ENCODE data around the gene HCST. TPM values are rescaled to one million over a fixed set of nuclear protein-coding genes. Genes with fewer than 3 reads are reported as not detected.
"Not testable (repeated sequence)": the region's sequence is repeated elsewhere in the genome, so short reads cannot be mapped to it uniquely, and the experiment has no call there.

The HCST gene
- polyA plus RNA-seq, 10 donors = 3.7 to 11.6 (median 5.3) TPM

DNA sequence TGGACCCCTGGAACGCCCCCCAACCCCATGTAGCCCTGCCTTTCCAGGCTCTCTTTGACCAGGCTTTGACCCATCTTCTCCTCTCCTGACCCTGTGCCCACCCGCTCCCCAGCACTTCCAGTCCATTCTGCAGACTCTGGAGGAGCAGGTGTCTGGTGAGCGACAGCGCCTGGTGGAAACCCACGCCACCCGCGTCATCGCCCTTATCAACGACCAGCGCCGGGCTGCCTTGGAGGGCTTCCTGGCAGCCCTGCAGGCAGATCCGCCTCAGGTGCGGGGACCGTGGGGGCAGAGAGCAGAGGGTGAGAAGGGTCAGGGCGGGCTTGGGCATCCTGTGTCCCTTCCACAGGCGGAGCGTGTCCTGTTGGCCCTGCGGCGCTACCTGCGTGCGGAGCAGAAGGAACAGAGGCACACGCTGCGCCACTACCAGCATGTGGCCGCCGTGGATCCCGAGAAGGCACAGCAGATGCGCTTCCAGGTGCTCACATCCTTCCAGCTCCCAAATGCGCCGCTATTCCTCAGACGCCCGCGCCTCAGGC lies 27.9 kb upstream of the HCST start:
- no peak for DNase-seq

DNA sequence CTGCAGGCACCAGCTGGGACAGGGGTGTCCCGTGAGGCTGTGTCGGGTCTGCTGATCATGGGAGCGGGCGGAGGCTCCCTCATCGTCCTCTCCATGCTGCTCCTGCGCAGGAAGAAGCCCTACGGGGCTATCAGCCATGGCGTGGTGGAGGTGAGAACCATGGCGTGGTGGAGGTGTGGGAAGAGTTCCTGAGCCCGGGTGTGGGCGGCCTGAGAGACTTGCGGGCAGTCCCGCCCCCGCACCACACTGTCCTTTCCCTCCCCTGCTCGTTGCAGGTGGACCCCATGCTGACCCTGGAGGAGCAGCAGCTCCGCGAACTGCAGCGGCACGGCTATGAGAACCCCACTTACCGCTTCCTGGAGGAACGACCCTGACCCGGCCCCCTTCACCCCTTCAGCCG lies 23.3 kb upstream of the HCST start:
- DNase-seq = no peak

DNA sequence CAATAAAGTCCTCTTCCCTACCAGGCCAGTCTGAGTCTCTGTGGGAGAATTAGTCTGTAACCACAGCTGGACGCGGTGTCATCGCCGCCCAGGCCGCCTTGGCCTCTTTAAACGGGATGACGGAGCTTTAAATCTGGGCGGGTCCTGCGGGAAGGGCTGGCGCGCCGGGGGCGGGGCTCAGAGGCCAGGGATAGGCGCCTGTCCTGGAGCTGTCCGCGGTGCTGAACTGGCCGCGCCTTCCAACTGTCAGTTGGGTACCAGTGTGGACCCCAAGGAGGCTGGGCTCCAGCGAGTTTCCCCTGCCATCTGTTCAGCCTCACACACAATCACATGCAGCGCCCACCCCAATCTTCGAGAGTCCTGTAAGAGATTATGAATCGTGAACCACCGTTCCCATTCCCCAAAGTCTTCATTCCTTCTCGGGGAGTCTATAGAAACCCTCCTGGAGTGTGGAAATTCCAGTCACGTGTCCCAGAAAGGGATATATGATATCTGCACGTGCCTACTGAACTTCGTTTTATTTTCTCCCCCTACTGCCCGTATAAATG lies 22.5 kb upstream of the HCST start:
- peak; percentile 77 to 93 (median 89) for DNase-seq

DNA sequence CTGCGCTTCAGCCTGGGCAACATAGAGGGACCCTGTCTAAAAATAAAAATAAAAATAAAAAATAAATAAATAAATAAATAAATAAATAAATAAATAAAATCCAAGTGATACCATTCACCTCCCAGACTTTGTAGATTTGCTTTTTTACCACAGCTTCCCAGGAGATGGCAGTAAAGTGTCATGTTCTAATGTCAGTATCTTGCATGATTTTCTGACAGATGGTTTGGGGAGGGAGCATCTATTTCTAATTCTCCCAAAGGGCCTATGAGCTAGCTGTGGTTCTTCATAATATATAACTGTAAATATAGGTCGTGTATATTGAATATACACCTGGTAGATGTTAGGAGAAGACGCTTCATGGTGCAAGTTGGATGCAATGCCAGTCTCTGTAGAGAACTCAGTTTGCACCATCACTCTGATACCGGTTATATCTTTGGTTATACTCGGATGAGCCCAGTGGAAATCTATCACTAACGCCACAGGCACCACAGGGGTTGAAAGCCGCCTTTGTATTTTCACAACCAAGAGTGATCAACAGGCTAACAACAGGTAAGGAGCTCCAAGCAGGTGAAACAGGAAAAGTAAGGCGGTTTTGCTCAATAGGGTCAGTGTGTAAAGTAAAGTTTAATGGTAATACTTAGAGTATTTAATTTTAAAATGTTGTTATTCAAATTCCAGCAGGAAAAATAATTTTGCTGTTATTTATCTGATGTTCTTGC lies 20.1 kb upstream of the HCST start:
- peak; percentile 76 to 89 (median 80) for DNase-seq

DNA sequence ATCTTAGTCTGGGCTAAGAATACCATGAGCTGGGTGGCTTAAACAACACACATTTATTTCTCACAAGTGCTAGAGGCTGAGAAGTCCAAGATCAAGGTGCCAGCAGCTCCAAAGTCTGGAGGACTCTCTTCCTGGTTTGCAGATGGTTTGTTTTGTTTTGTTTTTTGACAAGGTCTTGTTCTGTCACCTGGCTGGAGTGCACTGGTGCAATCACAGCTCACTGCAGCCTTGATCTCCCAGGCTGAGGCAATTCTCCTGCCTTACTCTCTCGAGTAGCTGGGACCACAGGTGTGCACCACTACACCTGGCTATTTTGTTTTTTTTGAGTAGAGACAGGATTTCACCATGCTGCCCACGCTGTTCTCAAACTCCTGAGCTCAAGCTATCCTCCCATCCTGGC lies 18.4 kb upstream of the HCST start:
- DNase-seq = no peak

DNA sequence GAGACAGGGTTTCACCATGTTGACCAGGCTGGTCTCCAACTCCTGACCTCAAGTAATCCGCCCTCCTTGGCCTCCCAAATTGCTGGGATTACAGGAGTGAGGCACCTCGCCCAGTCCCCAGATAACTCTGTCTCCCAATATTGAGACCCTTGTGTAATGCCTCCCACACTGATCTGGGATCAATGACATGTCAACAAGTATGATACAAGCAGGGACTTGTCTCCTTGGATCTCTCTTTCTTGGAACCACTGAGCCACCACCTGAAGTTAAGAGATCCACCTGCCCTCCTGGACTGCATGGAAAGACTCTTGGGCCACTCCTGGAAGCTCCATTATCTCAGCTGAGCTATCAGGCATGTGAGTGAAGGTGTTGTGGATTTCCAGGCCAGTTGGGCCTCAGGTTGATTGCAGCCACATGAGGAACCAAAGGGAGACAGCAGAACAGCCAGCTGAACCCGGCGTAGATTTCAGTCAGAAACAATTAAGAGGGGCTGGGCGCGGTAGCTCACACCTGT lies 17.0 kb upstream of the HCST start:
- DNase-seq = no peak

DNA sequence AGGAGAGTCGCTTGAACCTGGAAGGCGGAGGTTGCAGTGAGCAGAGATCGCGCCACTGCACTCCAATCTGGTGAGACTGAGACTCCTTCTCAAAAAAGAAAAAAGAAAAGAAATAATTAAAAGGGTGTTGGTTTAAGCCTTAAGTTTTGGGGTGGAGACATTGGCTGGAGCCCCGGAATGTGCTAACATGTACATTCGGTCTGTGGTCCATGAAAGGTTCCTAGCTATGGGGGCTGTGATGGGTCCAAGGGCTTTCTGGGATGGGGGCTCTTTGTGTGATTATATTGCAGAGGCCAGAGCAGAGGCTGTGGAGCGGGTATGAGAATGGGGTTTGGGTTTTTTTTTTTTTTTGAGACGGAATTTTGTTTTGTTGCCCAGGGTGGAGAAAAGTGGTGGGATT lies 16.4 kb upstream of the HCST start:
- no peak for DNase-seq

DNA sequence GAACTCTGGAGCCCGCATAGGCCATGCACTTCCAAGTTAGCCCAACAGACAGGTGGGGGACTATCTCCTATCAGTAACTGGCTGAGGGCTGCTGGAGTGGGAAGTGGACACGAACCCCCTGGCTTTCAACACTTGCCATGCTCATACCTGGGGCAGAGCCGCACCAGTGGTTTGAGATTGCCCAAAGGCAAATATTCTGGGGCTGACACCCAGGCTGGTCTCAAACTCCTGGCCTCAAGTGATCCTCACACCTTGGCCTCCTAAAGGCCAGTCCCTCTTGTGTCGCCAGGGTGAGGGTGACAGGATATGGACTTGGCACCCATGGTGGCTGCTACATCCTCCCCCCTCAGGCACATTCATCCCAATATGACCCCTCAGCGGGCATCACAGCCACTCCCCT lies 15.1 kb upstream of the HCST start:
- no peak for DNase-seq

DNA sequence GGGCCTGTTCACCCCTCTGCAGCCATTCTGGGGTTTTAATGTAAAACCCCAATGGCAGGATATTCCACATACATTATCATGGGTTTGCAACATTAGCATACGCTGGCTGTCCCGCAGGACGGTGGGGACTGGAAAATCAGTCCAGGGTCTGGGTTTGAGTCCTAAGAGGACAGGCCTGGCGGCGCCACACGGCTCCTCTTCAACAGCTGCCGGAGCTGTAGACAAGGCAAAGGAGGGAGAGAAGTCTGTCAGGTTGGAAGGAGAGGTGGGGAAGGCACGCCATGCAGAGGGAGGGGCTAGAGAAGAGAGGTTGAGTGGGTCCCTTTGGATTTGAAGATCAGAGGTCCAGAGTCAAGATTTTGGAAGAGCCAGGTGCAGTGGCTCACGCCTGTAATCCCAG lies 13.9 kb upstream of the HCST start:
- DNase-seq = no peak

DNA sequence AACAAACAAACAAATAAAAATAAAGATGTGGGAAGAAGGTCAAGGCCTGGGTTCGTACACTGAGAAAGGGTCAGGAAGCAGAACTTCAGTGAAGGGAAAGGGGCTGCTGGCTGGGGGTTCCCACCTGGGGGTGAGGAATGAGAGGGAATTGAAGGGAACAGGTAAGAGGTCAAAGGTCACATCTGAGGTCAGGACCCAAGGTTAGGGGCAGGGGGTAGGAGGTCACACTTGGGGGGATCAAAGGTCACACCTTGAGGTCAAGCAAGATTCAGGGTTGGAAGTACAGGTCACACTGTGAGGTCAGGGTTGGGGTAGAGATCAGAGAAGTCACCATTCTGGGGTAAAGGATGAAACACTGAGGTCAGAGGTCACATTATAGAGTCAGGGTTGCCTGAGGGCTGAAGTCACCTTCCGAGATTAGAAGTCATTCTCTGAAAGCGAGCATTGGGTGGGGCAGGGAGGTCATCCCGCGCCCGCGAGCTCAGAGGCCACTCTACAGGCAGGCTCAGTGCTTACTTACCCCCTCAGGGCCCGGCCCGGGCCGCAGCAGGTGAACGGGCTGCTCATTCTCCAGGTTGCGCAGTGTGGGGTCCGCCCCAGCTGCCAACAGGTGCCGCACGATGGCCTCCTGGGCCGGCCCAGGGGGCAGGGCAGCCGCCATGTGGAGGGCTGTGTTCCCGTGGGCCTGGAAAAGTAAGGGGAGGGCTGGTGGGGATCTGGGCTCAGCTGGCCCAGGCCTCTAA lies 12.8 kb upstream of the HCST start:
- DNase-seq = no peak

DNA sequence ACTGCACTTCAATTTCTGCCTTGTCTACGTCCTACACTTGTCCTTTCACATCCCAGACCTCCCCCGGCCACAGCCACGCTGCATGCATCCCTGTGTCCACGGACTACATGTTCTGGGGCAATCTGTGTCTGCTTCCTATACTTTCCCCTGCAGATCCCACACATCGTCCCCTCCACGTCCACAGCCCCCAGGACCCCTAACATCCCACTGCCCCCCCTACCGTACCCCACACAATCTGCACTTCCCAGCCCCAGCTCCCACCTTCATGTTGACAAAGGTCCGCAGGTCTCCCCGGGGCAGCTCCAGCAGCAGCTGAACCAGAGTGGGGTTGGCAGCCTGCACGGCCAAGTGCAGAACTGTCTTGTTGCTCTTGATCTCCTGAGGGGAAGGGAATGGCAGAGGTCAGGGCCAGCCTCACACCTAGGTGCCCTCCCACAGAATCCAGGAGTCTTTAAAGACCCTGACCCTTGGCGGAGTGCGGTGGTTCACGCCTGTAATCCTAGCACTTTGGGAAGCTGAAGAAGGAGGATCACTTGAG lies 12.1 kb upstream of the HCST start:
- DNase-seq = no peak

DNA sequence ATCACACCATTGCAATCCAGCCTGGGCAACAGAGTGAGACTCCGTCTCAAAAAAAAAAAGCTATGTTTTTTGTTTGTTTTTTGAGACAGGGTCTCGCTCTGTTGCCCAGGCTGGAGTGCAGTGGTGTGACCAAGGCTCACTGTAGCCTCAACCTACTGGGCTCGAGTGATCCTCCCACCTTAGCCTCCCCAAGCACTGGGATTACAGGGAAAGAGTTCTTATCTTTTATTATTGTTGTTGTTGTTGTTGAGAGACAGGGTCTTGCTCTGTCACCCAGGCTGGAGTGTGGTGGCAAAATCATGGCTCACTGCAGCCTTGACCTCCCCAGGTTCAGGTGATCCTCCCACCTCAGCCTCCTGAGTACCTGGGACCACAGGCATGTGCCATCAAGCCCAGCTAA lies 10.5 kb upstream of the HCST start:
- not testable (repeated sequence) for DNase-seq

DNA sequence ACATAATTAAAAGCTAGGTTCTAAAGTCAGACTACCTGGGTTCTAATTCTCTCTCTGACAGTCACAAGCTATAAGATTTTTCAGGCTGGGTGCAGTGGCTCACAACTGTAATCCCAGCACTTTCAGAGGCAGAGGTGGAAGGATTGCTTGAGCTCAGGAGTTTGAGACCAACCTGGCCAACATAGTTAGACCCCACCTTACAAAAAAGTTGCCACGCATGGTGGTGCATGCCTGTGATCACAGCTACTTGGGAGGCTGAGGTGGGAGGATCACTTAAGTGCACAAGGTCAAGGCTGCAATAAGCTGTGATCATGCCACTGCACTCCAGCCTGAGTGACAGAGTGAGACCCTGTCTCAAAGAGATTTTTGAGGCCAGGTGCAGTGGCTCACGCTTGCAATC lies 8.0 kb upstream of the HCST start:
- DNase-seq = no peak

DNA sequence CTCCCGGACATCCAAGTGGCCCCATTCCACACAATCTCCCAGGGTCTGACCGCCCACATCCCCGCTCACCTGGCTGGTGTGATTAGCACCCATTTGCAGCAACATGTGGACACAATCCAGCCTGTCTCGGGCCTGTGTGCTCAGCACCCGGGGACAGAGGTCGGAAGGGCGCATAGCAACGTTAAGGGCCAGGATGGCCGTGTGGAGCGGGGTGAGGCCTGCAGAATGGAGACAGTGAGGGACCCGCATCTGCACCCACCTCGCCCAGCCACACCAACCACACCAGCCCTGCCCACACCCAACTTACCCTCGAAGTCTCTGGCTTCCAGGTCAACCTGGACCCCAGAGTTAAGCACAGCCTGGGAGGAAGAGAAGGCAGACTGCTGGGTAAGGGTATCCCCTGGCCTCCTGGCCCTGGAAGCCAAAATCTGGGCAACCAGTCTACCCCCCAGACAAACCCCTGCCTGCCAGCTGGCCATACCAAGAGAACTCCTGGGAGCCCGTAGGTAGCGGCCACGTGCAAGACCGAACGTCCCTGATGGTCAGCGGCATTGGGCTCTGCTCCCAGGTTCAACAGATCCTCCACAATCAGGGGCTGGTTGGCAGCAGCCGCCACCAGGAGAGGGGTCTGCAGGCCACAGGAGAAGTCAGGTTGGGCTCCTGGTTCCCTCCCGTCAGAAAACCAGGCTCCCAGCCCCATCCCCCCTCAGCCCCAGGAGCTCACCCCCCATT lies 6.3 kb upstream of the HCST start:
- no peak for DNase-seq

DNA sequence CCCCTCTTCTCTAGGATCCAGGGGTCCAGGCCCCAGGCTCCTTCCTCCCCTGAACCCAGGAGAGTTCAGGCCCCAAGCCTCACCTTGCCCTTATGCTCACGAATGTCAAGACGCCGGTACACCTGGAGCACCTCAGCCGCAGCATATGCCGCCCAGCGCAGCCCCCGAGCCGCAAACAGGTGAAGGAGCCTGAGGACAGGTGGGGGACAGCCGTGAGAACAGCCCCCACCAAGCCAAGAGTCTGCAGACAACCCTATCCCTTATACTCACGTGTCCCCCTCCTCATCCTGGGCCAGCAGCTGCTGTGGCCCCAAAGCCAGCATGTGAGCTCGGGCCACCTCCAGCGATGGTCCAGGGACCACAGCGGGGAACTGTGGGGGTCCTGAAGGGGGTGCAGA lies 5.7 kb upstream of the HCST start:
- no peak for DNase-seq

DNA sequence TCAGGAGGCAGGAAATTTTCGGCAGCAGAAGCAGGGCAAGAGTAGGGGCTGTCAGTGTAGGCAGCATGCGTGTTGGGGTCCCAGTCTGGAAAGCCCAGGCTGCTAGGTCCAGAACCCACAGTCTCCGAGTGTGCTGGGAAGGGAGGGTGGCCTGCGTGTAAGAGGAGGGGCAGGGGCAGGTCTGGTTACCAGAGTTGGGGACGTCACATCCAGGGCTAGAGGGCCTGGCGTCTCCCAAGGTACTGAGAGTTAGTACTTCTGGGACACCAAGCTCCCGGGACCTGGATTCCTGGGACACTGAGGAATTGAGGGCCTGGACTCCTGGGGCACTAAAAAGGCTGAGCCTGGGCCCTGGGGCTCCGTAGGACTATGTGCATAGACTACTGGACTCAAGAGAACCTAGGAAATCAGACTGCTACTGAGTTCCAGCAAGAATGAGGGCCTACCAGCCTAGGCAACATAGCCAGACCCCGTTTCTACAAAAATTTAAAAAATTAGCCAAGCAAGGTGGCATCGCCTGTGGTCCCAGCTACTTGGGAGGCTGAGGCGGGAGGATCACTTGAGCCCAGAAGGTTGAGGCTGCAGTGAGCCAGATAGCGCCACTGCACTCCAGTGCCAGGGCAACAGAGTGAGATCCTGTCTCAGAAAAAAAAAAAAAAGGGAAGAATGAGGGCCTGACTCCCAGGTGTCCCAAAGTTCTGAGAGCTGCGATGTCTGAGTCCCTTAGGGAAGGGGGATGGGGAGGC lies 4.5 kb upstream of the HCST start:
- no peak for DNase-seq

DNA sequence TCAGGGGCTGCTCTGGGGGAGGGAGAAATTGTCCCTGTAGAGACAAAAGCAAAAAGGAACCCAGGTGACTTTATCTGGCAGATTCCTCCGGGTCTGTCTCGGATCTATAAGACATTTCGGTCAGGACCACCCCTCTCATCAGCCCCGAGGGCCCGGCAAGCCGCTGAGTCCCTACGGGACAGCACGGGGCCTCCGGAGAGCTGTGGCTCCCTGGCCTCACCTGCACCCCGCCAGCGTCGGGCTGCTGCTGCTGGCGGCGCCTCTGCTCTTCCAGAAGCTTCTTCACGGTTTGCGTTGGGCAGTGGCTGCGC lies 3.9 kb upstream of the HCST start:
- no peak for DNase-seq

DNA sequence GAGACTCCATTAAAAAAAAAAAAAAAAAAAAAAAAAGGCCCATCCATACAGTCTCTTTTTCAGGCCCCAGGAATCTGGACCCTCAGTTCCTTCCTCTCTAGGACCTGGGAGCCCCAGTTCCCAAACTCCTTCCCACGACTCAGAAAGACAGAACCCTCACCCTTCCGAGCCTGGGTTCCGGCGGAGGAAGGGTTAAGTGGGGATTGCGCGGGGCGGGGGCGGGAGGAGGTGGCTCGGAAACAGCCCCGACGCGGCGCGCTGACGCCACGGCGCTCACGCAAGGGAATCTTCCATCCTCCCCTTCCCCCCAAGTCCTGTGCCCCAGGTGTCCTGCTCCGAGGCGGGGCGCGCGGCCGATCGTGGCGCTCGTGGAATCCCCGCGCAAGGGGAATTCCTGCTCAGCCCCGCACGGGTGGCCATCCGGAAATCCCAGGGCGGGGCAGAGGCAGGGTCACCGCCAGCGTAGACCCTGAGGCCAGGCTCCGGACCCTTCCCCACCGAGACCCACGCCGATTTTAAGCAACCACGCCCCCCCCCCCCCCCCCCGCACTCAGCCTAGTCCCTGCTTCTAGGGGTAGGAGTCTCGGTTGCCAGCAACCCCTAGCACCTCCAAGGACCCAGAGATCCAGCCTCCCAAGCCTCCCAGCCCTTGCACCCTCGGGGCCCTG lies 2.6 kb upstream of the HCST start:
- DNase-seq = peak; percentile 70 to 94 (median 88)

DNA sequence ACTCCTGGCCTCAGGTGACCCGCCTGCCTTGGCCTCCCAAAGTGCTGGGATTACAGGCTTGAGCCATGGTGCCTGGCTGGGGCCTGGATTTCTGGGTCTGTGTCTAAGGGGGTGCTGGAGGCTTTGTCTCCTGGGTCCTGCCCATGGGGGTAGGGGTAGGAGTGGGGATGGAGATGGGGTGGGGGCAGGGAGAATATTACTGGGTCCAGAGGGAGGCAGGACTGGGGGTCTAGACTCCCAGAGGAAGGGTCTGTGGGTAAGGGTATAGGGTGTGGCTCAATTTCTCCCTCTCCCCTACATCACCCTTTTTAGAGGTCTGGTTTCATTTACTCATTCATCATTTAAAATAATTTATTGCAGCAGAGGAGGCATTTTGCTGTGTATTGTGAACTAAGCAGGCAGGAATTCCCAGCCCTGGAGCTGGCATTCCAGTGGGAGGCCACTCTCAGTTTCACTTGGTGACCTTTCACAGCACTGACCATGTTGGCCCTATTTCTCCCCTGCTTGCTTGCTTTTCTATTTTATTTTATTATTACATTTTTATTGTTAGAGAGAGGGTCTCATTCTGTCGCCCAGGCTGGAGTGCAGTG lies 1.2 kb upstream of the HCST start:
- DNase-seq = no peak

DNA sequence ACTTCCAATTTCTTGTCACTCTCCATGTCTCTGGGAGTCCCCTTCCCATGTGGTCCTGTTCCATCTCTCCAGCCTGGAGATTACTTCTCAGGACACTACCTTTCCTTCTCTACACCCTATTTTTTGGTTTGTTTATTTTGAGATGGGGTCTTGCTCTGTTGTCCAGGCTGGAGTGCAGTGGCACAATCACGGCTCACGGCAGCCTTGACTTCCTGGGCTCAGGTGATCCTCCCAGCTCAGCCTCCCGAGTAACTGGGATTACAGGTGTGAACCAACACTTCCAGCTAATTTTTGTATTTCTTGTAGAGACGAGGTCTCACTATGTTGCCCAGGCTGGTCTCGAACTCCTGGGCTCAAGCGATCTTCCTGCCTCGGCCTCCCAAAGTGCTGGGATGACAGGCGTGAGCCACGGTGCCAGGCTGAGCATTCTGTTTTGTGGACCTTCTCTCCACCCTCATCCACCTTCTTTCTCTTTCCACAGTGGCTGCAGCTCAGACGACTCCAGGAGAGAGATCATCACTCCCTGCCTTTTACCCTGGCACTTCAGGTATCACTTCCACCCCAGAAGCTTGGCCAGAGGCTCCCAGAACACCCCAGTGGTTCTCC lies 644 bp downstream of the HCST start:
- DNase-seq = no peak

All from muscle of back (tissue), 11 donors.